Right lobe of liver (tissue), 6 donors: Measurements from ENCODE around the gene HCK. TPM values are rescaled to one million over a fixed set of nuclear protein-coding genes. Genes with fewer than 3 reads are reported as not detected.
A peak's percentile ranks its signal among the peaks of the same experiment; 100 is the strongest.

Source experiments
- ATAC-seq, 4 donors: fragments of 200-7000 bp; cut with Tn5 transposase; one replicate each; pipeline ENCODE4 v1.9.1; 2020; ENCODE audit warnings: mild to moderate bottlenecking in 4 of 4, moderate library complexity in 4 of 4
- DNase-seq, 3 donors: peaks; one replicate each; pipeline ENCODE4 v3.0.0-alpha.2; 2020
- H3K27ac ChIP-seq, 3 donors: fragments of 200-600 bp; one replicate each; pipeline ENCODE4 v1.8.0; 2022
- H3K27me3 ChIP-seq, 2 donors: fragments of 200-600 bp; one replicate each; pipeline ENCODE4 v1.8.0; 2022
- H3K36me3 ChIP-seq, 4 donors: fragments of 200-600 bp; sonication (generic) in 1 of 4; one replicate each; pipeline versions ENCODE4 v1.5.1 to v1.8.0; 2017 to 2022; ENCODE audit warnings: control low read depth in 1 of 4
- H3K4me1 ChIP-seq, 4 donors: fragments of 200-600 bp; sonication (generic) in 1 of 4; one replicate each; pipeline versions ENCODE4 v1.5.1 to v1.8.0; 2017 to 2022; ENCODE audit warnings: control low read depth in 1 of 4
- H3K4me3 ChIP-seq, 3 donors: fragments of 200-600 bp; one replicate each; pipeline ENCODE4 v1.8.0; 2022
- H3K9me3 ChIP-seq, 4 donors: fragments of 200-600 bp; sonication (generic) in 1 of 4; one replicate each; pipeline versions ENCODE4 v1.5.1 to v1.8.0; 2017 to 2022; ENCODE audit warnings: control low read depth in 1 of 4
- POLR2A ChIP-seq: fragments of 450-650 bp; IDR thresholded peaks from one replicate; pipeline ENCODE4 v1.6.1; 2017; ENCODE audit warnings: antibody characterized with exemption, mild to moderate bottlenecking
- WGBS: methylation state at CpG from one replicate; pipeline ENCODE4 v1.1.6; 2018; ENCODE audit warnings: low coverage, low lambda C conversion rate; ENCODE audit not compliant: insufficient coverage; ENCODE audit errors: missing lambda C conversion rate; 5-methylcytosine and 5-hydroxymethylcytosine counted together
- intact Hi-C, 2 donors: fragments of 100-400 bp; cut with DNase I; formaldehyde crosslinking; loops; one replicate each; pipeline versions ENCODE4 v1.11.2 to v1.14.1; 2022
- total RNA-seq, 6 experiments: library from RNA; depleted of rRNA in 2 of 6; stranded (reverse); fragments of >200 nt in 2 of 6; fragmentation: NEBNext Ultra II Directional in 3 of 6; extraction: Animal tissue kit (Norgen Biotek cat#: 25700) in 3 of 6; gene quantifications; one replicate each; pipeline versions ENCODE4 v1.1.0 to v1.2.4, GENCODE V29; 2016 to 2023
- TF ChIP-seq, protein P1 (sequence below), 4 donors: fragments of 200-600 bp in 3 of 4; fragments of 450-650 bp in 1 of 4; IDR thresholded peaks; one replicate each; pipeline versions ENCODE4 v1.5.1 to v1.8.0; 2016 to 2022; ENCODE audit warnings: antibody characterized with exemption in 4 of 4, mild to moderate bottlenecking in 2 of 4
- donor health status: DM: no; HTN: yes; CAD: no.
- donor health status: DM: no; HTN: no; CAD: no.
- donor health status: DM: no; HTN: no; CAD: no.
- donor health status: DM: no; HTN: yes; CAD: no.
- donor health status: DM: no; HTN: yes; CAD: no.

Gene HCK
- total RNA-seq, 6 experiments from 2014 or later = 2.9 to 17.1 (median 5.6) TPM

- TF ChIP-seq, protein P1, sequence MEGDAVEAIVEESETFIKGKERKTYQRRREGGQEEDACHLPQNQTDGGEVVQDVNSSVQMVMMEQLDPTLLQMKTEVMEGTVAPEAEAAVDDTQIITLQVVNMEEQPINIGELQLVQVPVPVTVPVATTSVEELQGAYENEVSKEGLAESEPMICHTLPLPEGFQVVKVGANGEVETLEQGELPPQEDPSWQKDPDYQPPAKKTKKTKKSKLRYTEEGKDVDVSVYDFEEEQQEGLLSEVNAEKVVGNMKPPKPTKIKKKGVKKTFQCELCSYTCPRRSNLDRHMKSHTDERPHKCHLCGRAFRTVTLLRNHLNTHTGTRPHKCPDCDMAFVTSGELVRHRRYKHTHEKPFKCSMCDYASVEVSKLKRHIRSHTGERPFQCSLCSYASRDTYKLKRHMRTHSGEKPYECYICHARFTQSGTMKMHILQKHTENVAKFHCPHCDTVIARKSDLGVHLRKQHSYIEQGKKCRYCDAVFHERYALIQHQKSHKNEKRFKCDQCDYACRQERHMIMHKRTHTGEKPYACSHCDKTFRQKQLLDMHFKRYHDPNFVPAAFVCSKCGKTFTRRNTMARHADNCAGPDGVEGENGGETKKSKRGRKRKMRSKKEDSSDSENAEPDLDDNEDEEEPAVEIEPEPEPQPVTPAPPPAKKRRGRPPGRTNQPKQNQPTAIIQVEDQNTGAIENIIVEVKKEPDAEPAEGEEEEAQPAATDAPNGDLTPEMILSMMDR (IDR thresholded peaks at IDR 0.05) = no peak
- TF ChIP-seq POLR2A = no peak
- H3K27me3 ChIP-seq = peaks cover 0 to 6% of the 10 kb centered on the region in 2 donors
- H3K4me1 ChIP-seq = peaks cover 0 to 5% (median 0%) of the 10 kb centered on the region in 4 donors
- no peaks in the 10 kb centered on the region for H3K36me3 ChIP-seq
- peak; percentile 66 to 67 (median 67) for DNase-seq
- peak; percentile 80 to 86 (median 82) for ATAC-seq
- no peaks in the 10 kb centered on the region for H3K9me3 ChIP-seq
- intact Hi-C loops = no loop called here
- no peak overlapping the region for H3K27ac ChIP-seq
- WGBS = 3% methylated on average over 9 of the region's 67 CpGs
- H3K4me3 ChIP-seq = peak overlapping the region; percentile 38 to 51 (median 44)
These were observed 33.5 kb upstream of the HCK start for GRCh38 chr20:32018269-32019155.

- peak in 3 of 4 donors; percentile 9 to 21 (median 14) for ATAC-seq
- Histone ChIP-seq H3K27ac (no peak overlapping the region), H3K27me3 (peaks cover 0 to 6% of the 10 kb centered on the region in 2 donors), H3K36me3 (no peaks in the 10 kb centered on the region), H3K9me3 (no peaks in the 10 kb centered on the region), H3K4me3 (peak overlapping the region in 1 of 3 donors; percentile 51), H3K4me1 (peaks cover 0 to 5% (median 0%) of the 10 kb centered on the region in 4 donors)
- TF ChIP-seq, protein P1 (IDR thresholded peaks at IDR 0.05) = no peak
- no peak for DNase-seq
- 4% methylated on average over 4 of the region's 42 CpGs for WGBS
- intact Hi-C loops = no loop called here
These were observed 32.9 kb upstream of the HCK start for GRCh38 chr20:32019156-32019510.

DNA sequence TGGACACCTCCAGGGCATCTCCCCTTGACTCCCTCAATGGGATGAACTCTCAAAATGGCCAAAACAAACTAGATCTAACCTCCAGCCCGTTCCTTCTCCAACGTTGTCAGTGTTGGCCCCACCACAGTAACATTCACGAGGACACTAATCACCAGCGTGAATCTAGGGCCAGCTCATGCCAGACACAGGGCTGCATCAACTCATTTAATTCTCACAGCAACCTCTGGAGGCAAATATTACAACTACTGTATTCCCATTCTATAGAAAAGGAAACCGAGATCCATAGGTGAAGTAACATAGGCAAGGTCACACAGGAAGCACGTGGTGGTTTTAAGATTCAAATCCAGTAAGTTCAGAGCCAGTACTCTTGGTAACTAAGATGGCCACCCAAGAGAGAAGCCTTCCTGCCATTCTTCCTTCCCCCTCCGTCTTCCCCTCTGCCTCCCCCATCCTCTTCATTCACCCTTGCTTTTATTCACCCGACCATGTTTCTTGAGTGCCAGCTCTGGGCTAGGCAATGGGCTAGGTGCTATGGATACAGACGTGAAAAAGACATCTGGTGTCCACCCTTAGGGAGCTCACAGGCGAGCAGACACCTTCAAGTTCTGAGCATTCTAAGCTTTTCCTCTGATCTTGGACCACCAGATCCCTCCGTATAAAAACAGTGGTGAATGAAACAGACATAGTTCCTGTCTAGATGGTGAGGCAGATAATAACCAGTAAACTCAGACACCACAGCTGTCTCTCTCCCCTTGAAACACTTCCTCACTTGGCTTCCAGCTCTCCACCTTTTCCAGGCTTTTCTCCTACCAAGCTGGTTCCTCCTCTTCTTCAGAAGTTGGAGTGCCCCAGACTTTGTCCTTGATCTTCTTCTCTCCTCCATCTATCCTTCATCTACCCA is 32.2 kb upstream of the HCK start:
- intact Hi-C loops = loop anchor here in 1 of 2 donors (10.0 kb wide), 1 partner anchor 165 kb away; no protein-coding TSS in a partner anchor
- peaks cover 0 to 6% of the 10 kb centered on the region in 2 donors for H3K27me3 ChIP-seq

DNA sequence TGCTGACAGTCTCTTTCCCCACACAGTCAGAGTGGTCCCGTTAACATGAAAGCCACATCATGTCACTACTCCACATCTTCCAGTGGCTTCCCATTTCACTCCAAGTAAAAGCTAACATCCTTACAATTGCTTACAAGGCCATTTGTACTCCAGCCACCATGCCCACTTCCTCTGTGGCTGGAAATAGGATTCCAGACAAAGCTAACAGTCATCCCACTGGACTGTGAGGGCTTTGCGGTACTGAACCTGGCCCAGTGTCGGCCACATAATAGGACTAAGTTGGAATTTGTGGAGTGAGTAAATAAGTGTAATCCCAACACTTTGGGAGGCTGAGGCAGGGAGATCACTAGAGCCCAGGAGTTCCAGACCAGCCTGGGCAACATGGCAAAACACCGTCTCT is 31.0 kb upstream of the HCK start:
- Histone ChIP-seq H3K4me3 (no peak overlapping the region), H3K9me3 (no peaks in the 10 kb centered on the region), H3K27me3 (peaks cover 0 to 6% of the 10 kb centered on the region in 2 donors), H3K36me3 (no peaks in the 10 kb centered on the region), H3K27ac (no peak overlapping the region), H3K4me1 (peaks cover 0 to 5% (median 0%) of the 10 kb centered on the region in 4 donors)
- DNase-seq = no peak
- intact Hi-C loops = loop anchor here in 1 of 2 donors (10.0 kb wide), 1 partner anchor 166 kb away; no protein-coding TSS in a partner anchor
- no peak for ATAC-seq
- 69% methylated on average over 3 of the region's 4 CpGs for WGBS
- TF ChIP-seq, protein P1 (IDR thresholded peaks at IDR 0.05) = no peak
- TF ChIP-seq POLR2A = no peak

More for the DNA sequence above, 32.2 kb upstream of the HCK start:
- no peak for TF ChIP-seq POLR2A
- TF ChIP-seq, protein P1 (IDR thresholded peaks at IDR 0.05) = no peak
- no peaks in the 10 kb centered on the region for H3K9me3 ChIP-seq
- no peak overlapping the region for H3K4me3 ChIP-seq
- H3K27ac ChIP-seq = no peak overlapping the region
- H3K36me3 ChIP-seq = no peaks in the 10 kb centered on the region
- WGBS = 33% methylated on average over 10 of the region's 11 CpGs
- H3K4me1 ChIP-seq = peaks cover 0 to 5% (median 0%) of the 10 kb centered on the region in 4 donors
- DNase-seq = no peak
- ATAC-seq = no peak
